Loucy (cell line): ENCODE data around the gene UGT1A6.

ENCODE experiments used
- H2AFZ ChIP-seq: fragments of 200-600 bp; sonication (generic); 2 replicates; pipeline ENCODE4 v1.6.0; 2016; ENCODE audit warnings: antibody characterized with exemption, mild to moderate bottlenecking, low read length, moderate library complexity
- H3F3A ChIP-seq: fragments of 200-600 bp; 2 replicates; pipeline ENCODE4 v1.6.0; 2016; ENCODE audit warnings: antibody characterized with exemption, low read depth, mild to moderate bottlenecking
- H3K27me3 ChIP-seq: fragments of 200-600 bp; sonication (generic); 2 replicates; pipeline ENCODE4 v1.6.1; 2014; ENCODE audit warnings: low read length, mild to moderate bottlenecking; ENCODE audit not compliant: insufficient read depth, poor library complexity, severe bottlenecking
- H3K36me3 ChIP-seq: fragments of 200-600 bp; sonication (generic); 2 replicates; pipeline ENCODE4 v1.6.1; 2016; ENCODE audit warnings: low read length; ENCODE audit not compliant: insufficient read depth
- H3K4me1 ChIP-seq: fragments of 200-600 bp; sonication (generic); 2 replicates; pipeline ENCODE4 v1.5.1; 2014; ENCODE audit warnings: low read length, mild to moderate bottlenecking; ENCODE audit not compliant: insufficient read depth, poor library complexity, severe bottlenecking
- H3K4me2 ChIP-seq: fragments of 200-600 bp; sonication (generic); 2 replicates; pipeline ENCODE4 v1.6.0; 2014; ENCODE audit warnings: antibody characterized with exemption, low read length, low read depth, mild to moderate bottlenecking; ENCODE audit not compliant: poor library complexity, severe bottlenecking
- H3K4me3 ChIP-seq: fragments of 200-600 bp; sonication (generic); 2 replicates; pipeline ENCODE4 v1.5.1; 2014; ENCODE audit warnings: low read length, mild to moderate bottlenecking, mixed read lengths; ENCODE audit not compliant: poor library complexity, severe bottlenecking
- H3K79me2 ChIP-seq: fragments of 200-600 bp; sonication (generic); 2 replicates; pipeline ENCODE4 v1.6.1; 2014; ENCODE audit warnings: low read length; ENCODE audit not compliant: insufficient read depth
- H3K9ac ChIP-seq: fragments of 200-600 bp; sonication (generic); 2 replicates; pipeline ENCODE4 v1.6.0; 2014; ENCODE audit warnings: mild to moderate bottlenecking, low read depth, low read length, moderate library complexity; ENCODE audit not compliant: poor library complexity, severe bottlenecking
- H3K9me2 ChIP-seq: fragments of 200-600 bp; sonication (generic); replicated peaks from 2 replicates; pipeline ENCODE4 v1.6.1; 2016; ENCODE audit warnings: low read depth, low read length, mixed read lengths
- H3K9me3 ChIP-seq: fragments of 200-600 bp; sonication (generic); 2 replicates; pipeline ENCODE4 v1.6.1; 2014; ENCODE audit warnings: mild to moderate bottlenecking, antibody characterized with exemption, low read length, low read depth; ENCODE audit not compliant: insufficient read depth
- H4K20me1 ChIP-seq: fragments of 200-600 bp; sonication (generic); 2 replicates; pipeline ENCODE4 v1.6.0; 2014; ENCODE audit warnings: antibody characterized with exemption, low read length, mild to moderate bottlenecking; ENCODE audit not compliant: insufficient read depth, poor library complexity, severe bottlenecking
- EZH2phosphoT487 ChIP-seq: fragments of 200-600 bp; IDR thresholded peaks from 2 replicates; pipeline ENCODE4 v1.6.1; 2018; ENCODE audit warnings: antibody characterized with exemption, mild to moderate bottlenecking, moderate library complexity, borderline replicate concordance
- TF ChIP-seq, protein P1 (sequence below): fragments of 200-600 bp; sonication (generic); conservative IDR thresholded peaks from 2 replicates; pipeline ENCODE4 v1.5.1; 2014; ENCODE audit warnings: mild to moderate bottlenecking, antibody characterized with exemption, low read length

Gene UGT1A6

GRCh38 chr2:233712611-233713261 is 20.0 kb downstream of the UGT1A6 start, which contains the start of gene UGT1A5:
Gene UGT1A5, plus strand, starts transcription at chr2:233712907. Its CDS starts 85 bp downstream, at chr2:233712992.
- H3F3A ChIP-seq = no peaks in the 10 kb centered on the region
- no peak within 1 kb of the TSS for H3K4me3 ChIP-seq
- no peaks in the 10 kb centered on the region for H3K9me2 ChIP-seq
- H2AFZ ChIP-seq = no peak within 1 kb of the TSS
- no peaks in the 10 kb centered on the region for H3K27me3 ChIP-seq
- H3K4me1 ChIP-seq = no peaks in the 10 kb centered on the region
- no peaks in the 10 kb centered on the region for H4K20me1 ChIP-seq
- no peak within 1 kb of the TSS for H3K9ac ChIP-seq
- no peaks in the 10 kb centered on the region for H3K79me2 ChIP-seq
- no peaks in the 10 kb centered on the region for H3K9me3 ChIP-seq
- H3K4me2 ChIP-seq = no peak within 1 kb of the TSS
- TF ChIP-seq, protein P1, sequence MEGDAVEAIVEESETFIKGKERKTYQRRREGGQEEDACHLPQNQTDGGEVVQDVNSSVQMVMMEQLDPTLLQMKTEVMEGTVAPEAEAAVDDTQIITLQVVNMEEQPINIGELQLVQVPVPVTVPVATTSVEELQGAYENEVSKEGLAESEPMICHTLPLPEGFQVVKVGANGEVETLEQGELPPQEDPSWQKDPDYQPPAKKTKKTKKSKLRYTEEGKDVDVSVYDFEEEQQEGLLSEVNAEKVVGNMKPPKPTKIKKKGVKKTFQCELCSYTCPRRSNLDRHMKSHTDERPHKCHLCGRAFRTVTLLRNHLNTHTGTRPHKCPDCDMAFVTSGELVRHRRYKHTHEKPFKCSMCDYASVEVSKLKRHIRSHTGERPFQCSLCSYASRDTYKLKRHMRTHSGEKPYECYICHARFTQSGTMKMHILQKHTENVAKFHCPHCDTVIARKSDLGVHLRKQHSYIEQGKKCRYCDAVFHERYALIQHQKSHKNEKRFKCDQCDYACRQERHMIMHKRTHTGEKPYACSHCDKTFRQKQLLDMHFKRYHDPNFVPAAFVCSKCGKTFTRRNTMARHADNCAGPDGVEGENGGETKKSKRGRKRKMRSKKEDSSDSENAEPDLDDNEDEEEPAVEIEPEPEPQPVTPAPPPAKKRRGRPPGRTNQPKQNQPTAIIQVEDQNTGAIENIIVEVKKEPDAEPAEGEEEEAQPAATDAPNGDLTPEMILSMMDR = no peak
- TF ChIP-seq EZH2phosphoT487 = no peak
- H3K36me3 ChIP-seq = no peaks in the 10 kb centered on the region

DNA sequence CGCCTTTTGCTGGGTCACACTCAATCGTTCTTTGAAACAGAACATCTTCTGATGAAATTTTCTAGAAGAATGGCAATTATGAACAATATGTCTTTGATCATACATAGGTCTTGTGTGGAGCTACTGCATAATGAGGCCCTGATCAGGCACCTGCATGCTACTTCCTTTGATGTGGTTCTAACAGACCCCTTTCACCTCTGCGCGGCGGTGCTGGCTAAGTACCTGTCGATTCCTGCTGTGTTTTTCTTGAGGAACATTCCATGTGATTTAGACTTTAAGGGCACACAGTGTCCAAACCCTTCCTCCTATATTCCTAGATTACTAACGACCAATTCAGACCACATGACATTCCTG is 20.5 kb downstream of the UGT1A6 start:
- no peaks in the 10 kb centered on the region for H3F3A ChIP-seq
- H3K27me3 ChIP-seq = no peaks in the 10 kb centered on the region
- no peaks in the 10 kb centered on the region for H3K4me1 ChIP-seq
- no peaks in the 10 kb centered on the region for H3K36me3 ChIP-seq
- no peak overlapping the region for H3K4me3 ChIP-seq
- H4K20me1 ChIP-seq = no peaks in the 10 kb centered on the region
- H3K9ac ChIP-seq = no peak overlapping the region
- H3K79me2 ChIP-seq = no peaks in the 10 kb centered on the region
- TF ChIP-seq, protein P1 = no peak
- no peak for TF ChIP-seq EZH2phosphoT487
- no peak overlapping the region for H3K4me2 ChIP-seq
- H3K9me3 ChIP-seq = no peaks in the 10 kb centered on the region
- H3K9me2 ChIP-seq = no peaks in the 10 kb centered on the region
- H2AFZ ChIP-seq = no peak overlapping the region

DNA sequence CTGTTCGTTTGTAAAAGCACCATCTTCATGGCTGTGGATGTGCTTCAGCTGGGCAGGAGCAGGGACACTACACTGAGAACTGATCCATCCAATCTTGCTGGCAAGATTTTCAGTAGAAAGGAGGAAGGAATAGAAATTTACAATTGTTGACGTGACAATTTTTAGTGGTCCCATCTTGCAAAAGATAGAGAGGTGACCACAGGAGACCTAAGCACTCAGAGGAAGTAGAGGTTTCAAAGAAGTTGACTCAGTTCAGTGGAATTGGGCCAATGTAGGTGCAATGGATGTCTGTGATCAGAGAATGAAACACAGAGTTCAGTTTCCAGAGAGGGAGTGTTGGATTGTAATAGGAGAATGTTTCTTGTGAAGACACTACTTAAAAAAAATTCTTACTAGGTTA is 21.4 kb downstream of the UGT1A6 start:
- no peaks in the 10 kb centered on the region for H3K9me3 ChIP-seq
- H3K9me2 ChIP-seq = no peaks in the 10 kb centered on the region
- no peak overlapping the region for H3K4me2 ChIP-seq
- H3K27me3 ChIP-seq = no peaks in the 10 kb centered on the region
- H3K4me1 ChIP-seq = no peaks in the 10 kb centered on the region
- H2AFZ ChIP-seq = no peak overlapping the region
- no peaks in the 10 kb centered on the region for H3F3A ChIP-seq
- no peaks in the 10 kb centered on the region for H3K79me2 ChIP-seq
- H3K36me3 ChIP-seq = no peaks in the 10 kb centered on the region
- TF ChIP-seq EZH2phosphoT487 = no peak
- TF ChIP-seq, protein P1 = no peak
- H3K9ac ChIP-seq = no peak overlapping the region
- H3K4me3 ChIP-seq = no peak overlapping the region
- H4K20me1 ChIP-seq = no peaks in the 10 kb centered on the region
